GM15510 (cell line): ENCODE results near the gene AVPR2.

Source experiments
- POLR2A ChIP-seq: IDR thresholded peaks from 3 replicates; pipeline ENCODE4 v1.6.1; 2011; ENCODE audit warnings: borderline replicate concordance; ENCODE audit not compliant: insufficient read length; ENCODE audit errors: extremely low read depth

Gene AVPR2

DNA sequence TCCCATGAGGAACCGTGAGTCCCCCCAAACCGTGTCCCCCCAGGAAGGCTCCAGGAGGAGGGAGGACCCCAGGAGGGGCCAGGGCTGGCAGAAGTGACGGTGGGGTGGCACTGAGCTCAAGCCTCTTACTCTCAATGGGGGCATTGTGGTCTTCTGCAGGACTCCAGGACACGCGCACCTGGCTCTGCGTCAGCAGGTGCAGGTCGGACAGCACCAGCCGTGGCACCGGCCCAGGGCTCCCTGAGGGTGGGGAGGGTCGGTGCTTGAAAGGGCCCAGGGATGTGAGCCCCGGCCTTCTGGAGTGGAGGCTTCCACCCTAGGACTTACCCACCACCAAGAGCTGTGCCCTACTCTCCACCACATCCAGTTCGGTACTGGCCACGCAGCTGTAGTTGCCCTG is 36.8 kb upstream of the AVPR2 start:
- no peak for TF ChIP-seq POLR2A

DNA sequence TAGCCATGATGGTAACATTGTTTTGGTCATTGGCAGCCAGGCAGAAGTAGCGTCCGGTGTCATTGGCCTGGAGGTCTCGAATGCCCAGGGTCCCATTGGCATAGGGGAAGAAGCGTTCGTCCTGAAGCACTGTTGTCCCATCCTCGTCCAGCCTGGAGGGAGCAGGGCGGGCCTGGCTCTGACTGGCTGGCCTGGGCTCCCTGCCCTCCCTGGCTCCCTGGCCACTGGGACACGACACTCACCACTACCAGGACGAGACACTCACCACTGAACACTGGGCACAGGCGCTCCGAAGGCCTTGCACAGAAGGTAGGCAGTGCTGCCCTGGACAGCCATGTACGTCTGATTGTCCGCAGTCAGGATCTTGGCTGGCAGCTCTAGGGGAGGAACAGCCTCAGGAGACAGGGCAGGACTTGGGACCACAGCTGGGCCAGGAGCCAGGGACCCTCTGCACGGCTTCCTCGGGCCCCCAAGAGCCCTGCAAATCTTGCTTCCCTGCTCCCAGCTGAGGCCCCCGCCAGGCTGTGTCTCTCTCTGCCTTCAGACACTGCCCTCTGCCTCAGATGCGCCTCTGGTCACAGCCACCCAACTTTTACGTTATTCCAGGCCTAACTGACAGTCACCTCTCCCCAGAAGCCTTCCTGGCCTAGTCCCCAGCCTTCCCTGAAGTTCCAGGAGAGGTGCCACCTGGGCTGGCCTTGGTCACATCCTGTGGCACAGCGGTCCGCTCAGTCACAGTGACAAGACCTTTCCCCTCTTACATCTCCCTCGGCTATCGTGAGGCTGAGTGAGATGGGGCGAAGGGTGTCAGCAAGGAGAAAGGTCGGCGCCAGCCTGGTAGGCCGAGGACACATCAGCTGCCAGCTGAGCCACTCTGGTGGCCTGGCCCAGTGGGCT is 35.6 kb upstream of the AVPR2 start:
- no peak for TF ChIP-seq POLR2A

DNA sequence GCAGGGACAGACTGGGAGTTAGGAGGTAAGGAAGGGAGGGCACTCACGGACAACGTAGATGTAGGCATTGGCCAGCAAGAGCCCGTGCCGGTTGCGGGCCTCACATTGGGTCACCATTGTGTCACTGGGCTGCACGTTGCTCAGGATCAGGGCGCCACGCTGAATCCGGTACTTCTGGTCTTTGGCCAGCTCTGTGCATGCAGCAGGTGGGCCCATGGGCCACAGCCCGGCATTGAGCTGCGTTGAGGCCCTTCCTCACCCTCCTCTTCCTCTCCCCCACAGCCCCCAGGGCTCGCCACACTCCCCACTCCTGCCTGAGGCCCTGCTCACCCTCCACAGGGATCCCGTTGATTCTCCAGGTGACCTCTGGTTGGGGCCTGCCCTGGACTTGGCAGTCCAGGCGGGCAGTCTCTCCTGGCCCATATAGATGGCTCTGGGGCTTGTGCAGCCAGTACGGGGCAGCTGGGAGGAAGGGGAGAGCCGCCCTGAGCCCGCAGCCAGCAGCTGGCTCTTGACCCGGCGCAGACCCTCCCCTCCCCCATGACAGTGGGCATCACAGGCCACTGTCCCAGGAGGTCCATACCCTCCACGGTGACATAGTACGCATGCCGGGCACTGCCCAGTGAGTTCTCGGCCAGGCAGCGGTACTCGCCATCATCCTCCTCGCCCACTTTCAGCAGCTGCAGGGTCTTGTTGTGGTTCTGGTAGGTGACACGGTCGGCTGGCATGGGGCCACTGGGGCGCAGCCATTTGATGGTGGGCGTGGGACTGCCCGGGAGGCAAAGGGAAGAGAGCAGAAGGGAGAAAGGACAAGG is 34.8 kb upstream of the AVPR2 start:
- no peak for TF ChIP-seq POLR2A

- TF ChIP-seq POLR2A, result no peak
Measured at GRCh38 chrX:153870288-153870690, 34.2 kb upstream of the AVPR2 start.

- TF ChIP-seq POLR2A, result no peak
Measured at GRCh38 chrX:153870791-153871360, 33.6 kb upstream of the AVPR2 start.

DNA sequence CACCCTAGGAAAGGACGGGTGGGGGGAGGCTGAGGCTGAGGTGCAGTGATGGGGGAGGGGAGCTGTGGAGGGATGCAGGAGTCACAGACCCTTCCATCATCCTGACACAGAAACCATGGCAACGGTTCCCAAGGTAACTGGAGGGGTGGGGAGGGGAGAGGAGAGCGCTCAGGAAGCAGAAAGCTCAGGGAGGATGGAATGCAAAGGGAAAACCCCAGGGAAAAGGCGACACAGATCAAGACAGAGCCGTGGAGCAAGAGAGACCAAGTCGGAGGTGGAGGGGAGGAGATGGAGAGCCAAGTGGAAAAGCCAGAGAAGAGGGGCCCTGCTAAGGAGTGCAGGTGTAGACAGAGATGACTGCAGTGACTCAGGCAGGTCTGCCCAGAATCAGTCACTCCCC is 33.0 kb upstream of the AVPR2 start:
- TF ChIP-seq POLR2A, result no peak

DNA sequence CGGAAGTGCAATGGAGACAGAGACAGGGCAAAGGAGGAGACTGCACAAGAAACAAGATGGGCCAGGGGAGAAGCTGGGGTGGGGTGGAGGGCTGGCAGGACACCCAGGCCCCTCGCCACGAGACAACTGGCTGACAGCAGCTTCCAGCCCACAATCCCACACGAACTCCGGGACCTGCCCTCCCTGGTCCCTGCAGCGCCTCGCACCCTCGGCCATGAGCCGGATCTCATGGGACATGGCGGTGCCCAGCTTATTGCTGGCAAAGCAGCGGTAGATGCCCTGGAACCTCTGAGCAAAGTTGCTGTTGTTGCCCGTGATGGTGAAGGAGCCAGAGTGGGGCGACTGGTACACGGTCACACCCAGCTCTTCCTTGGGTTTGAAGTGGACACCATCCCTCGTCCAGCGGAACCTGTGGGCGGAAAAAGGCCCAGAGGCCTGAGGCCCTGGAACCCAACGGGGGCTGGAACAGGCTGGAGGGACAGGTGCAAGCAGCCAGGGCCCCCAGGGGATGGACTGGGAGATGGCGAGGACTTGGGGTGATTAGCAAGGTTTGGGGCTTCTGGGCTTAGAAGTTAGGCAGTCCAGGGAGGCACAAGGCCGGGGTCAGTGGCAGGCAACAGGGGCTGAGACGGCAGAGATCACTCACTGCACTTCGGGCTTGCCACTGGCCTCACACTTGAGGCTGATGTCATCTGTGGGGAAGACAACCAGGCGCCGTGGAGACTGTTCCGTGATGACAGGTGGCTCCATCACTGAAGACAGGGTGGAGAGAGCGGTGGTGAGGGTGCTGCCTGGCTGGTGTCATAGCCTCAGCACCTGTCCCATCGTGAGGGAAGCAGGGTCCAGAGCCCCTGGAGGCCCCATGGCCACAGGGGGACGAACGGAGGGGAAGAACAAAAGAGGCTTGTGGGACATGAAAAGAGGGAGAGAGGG is 32.3 kb upstream of the AVPR2 start:
- no peak for TF ChIP-seq POLR2A

- no peak for TF ChIP-seq POLR2A
Measured at GRCh38 chrX:153873282-153874084, 31.0 kb upstream of the AVPR2 start.

GRCh38 chrX:153874085-153874365 is 30.4 kb upstream of the AVPR2 start:
- TF ChIP-seq POLR2A, result no peak

- TF ChIP-seq POLR2A, result no peak
Measured at GRCh38 chrX:153874366-153875125, 29.9 kb upstream of the AVPR2 start.

GRCh38 chrX:153875391-153876111 is 28.9 kb upstream of the AVPR2 start:
- TF ChIP-seq POLR2A, result no peak

- no peak for TF ChIP-seq POLR2A
Measured at GRCh38 chrX:153876112-153876491, 28.4 kb upstream of the AVPR2 start.

GRCh38 chrX:153877571-153878261 is 26.8 kb upstream of the AVPR2 start:
- TF ChIP-seq POLR2A, result no peak

DNA sequence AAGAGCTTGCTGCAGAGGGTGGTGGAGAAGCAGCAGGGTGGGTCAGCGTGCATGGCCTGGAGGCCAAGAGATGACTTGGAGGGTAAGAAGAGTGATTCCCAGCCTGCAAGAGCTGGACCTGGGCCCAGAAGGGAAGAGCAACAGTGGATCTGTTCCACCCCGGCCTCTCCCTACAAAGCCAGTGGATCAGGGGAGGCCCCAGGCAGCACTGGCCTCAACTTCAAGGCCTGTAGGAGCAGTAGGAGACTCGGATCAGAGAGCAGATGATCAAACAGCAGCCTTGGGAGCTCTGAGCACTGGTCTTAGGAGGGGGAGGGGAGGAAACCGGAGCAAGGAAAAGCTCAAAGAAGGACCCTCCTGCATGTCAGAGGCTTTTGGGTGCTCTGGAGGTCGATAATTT is 26.1 kb upstream of the AVPR2 start:
- no peak for TF ChIP-seq POLR2A
